GM21515 (cell line): ENCODE data around the gene PSME2.
A peak's percentile ranks its signal among the peaks of the same experiment; 100 is the strongest.

Experiments
- ATAC-seq: cut with Tn5 transposase; IDR thresholded peaks from one replicate; pipeline ENCODE4 v1.9.1; 2021; ENCODE audit not compliant: unreplicated experiment

PSME2 gene

DNA sequence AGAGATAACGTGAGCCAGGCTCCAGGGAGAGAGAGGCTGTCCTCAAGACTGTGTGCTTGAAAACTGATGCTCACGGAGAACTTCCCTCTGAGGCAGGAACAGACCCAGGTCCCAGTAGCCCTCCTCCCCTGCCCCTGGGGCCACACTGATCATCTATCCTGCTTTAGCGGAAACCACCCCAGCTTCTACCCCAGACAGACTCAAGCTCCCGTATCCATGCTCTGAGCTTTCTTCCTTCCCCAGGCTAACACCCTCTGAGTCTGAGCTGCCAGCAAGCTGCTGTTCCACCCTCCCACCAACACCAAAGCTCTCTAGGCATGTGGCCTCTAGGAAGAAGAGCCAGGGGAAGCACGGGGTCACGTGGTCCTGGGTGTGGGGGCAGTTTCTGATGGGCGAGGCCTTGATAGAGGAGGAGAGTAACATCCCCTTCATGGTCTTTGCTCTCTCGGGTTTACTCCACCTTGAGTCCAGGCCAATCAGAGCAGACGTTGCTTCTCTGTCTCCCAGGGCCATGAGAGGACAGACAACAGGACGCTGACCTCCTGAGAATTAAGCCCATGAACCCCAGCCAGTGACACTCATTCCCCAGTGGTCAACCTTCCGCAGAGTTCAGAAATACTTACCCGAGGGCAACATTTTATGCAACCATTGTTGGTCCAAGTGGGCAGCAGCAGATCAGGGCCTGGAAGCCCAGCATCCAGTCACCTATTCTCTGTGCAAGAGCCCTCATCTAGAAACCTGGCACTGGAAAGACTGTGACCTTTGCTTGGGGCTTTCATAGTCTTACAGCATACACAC lies 50.9 kb downstream of the PSME2 start:
- peak; percentile 60 for ATAC-seq

DNA sequence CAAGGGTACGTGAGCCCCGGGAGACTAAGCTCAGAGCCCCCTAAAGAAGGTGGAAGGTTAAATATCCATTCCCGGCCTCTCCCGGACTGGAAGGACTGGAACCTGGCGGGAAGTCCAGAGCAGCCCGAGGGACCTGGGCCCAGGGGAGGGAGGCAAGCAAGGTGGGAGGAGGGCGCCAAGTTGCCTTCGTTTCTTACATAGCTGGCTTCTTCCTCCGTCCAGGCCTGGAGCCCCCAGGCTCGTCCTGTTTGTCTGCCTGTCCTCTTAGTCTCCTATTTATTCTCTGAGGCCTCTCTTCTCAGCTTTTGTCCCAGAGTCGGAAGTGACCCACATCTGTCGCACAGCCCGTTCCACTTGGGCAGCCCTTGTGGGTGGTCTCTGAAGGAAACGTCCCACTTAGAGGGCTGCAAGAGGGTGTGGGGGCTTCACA lies 51.6 kb downstream of the PSME2 start:
- ATAC-seq = no peak

DNA sequence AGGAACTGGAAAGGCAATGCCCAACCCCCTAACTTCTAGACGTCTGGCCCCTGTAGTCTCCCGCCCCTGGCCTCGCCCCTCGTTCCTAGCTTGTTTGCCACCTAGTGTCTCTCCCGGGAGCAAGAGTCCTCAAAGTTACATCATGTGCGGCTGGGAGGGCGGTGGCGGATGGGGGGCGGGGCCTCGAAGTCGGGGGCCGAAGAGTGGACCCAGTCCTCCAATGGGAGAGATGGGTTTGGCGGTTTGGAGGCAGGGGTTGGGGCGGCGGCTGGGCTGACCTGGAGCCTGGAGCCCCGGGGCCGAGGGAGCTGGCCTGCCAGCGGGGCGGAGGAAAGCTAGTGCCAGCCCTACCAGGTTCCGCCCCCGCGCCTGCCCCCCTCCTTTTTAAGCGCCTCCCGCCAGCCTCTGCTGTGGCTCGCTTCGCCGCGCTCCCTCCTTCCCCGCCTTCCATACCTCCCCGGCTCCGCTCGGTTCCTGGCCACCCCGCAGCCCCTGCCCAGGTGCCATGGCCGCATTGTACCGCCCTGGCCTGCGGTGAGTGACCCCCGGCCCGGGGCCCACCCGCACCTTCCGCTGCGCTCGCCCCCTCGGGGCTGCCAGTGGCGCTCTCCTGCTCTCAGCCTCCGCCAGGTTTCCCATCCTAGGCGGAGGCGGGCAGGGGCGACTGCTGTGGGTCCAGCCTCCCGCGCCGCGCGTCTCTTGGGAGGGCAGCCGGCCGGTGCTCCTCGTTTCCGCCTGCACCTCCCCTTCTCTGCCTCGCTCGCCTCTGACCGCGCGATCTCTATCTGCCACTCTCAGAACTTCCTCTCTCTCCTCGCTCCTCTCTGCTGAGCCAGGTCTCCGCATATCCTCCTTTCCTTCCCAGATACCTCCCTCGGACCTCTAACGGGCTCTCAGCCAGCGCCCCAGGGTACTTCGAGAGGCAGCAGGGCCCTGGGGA lies 52.2 kb downstream of the PSME2 start, which contains the start of gene PCK2:
TSS of gene PCK2 (plus strand) at position 411 of the 940 bp plus-strand sequence. CDS start at position 506, 95 bp downstream.
- ATAC-seq = peak; percentile 41
